BE2C (cell line): ENCODE measurements around the gene PAX2.

Experiments
- DNase-seq: peaks from one replicate; pipeline ENCODE4 v3.0.0-alpha.2; 2020
- H3K27me3 ChIP-seq: fragments of 250-450 bp; sonication (Bioruptor Pico); 2 replicates; pipeline ENCODE4 v1.5.1; 2020; ENCODE audit warnings: mild to moderate bottlenecking
- H3K36me3 ChIP-seq: fragments of 250-450 bp; sonication (Bioruptor Pico); 2 replicates; pipeline ENCODE4 v1.5.1; 2020; ENCODE audit warnings: mild to moderate bottlenecking
- H3K4me1 ChIP-seq: fragments of 250-450 bp; sonication (Bioruptor Pico); 2 replicates; pipeline ENCODE4 v1.5.1; 2020
- H3K4me3 ChIP-seq: 2 replicates; pipeline ENCODE4 v1.5.1; 2011; ENCODE audit warnings: low read depth, low read length
- H3K9me3 ChIP-seq: fragments of 250-450 bp; sonication (Bioruptor Pico); 2 replicates; pipeline ENCODE4 v1.5.1; 2020
- CTCF ChIP-seq: IDR thresholded peaks from 2 replicates; pipeline ENCODE4 v1.5.1; 2012; ENCODE audit warnings: mild to moderate bottlenecking, low read depth, low read length

PAX2 gene

GRCh38 chr10:100800931-100801330 lies 55.5 kb downstream of the PAX2 start:
- H3K36me3 ChIP-seq: no peaks in the 10 kb centered on the region
- H3K4me1 ChIP-seq: no peaks in the 10 kb centered on the region; the same call in 1 of the 2 replicates
- no peaks in the 10 kb centered on the region for H3K9me3 ChIP-seq
- no peaks in the 10 kb centered on the region for H3K27me3 ChIP-seq
- H3K4me3 ChIP-seq: no peak overlapping the region
- DNase-seq: no peak
- TF ChIP-seq CTCF: no peak

GRCh38 chr10:100802196-100802595 lies 56.8 kb downstream of the PAX2 start:
- no peaks in the 10 kb centered on the region for H3K9me3 ChIP-seq
- no peak for TF ChIP-seq CTCF
- H3K4me1 ChIP-seq: no peaks in the 10 kb centered on the region; the same call in 1 of the 2 replicates
- H3K4me3 ChIP-seq: no peak overlapping the region
- no peaks in the 10 kb centered on the region for H3K36me3 ChIP-seq
- no peak for DNase-seq
- no peaks in the 10 kb centered on the region for H3K27me3 ChIP-seq

- H3K4me3 ChIP-seq: no peak overlapping the region
- no peak for DNase-seq
- no peaks in the 10 kb centered on the region for H3K9me3 ChIP-seq
- no peaks in the 10 kb centered on the region for H3K36me3 ChIP-seq
- TF ChIP-seq CTCF: no peak
- H3K4me1 ChIP-seq: no peaks in the 10 kb centered on the region; the same call in 1 of the 2 replicates
- H3K27me3 ChIP-seq: no peaks in the 10 kb centered on the region
These were observed 57.2 kb downstream of the PAX2 start for GRCh38 chr10:100802607-100803006.

GRCh38 chr10:100803492-100803891 lies 58.1 kb downstream of the PAX2 start:
- no peaks in the 10 kb centered on the region; the same call in 1 of the 2 replicates for H3K4me1 ChIP-seq
- H3K36me3 ChIP-seq: no peaks in the 10 kb centered on the region
- H3K4me3 ChIP-seq: no peak overlapping the region
- H3K27me3 ChIP-seq: no peaks in the 10 kb centered on the region
- H3K9me3 ChIP-seq: no peaks in the 10 kb centered on the region
- no peak for TF ChIP-seq CTCF
- DNase-seq: no peak

GRCh38 chr10:100803908-100804307 lies 58.5 kb downstream of the PAX2 start:
- H3K9me3 ChIP-seq: no peaks in the 10 kb centered on the region
- no peaks in the 10 kb centered on the region for H3K27me3 ChIP-seq
- H3K4me3 ChIP-seq: no peak overlapping the region
- H3K4me1 ChIP-seq: no peaks in the 10 kb centered on the region; the same call in 1 of the 2 replicates
- DNase-seq: no peak
- H3K36me3 ChIP-seq: no peaks in the 10 kb centered on the region
- TF ChIP-seq CTCF: no peak

- no peak for DNase-seq
- no peaks in the 10 kb centered on the region for H3K27me3 ChIP-seq
- no peak overlapping the region for H3K4me3 ChIP-seq
- no peaks in the 10 kb centered on the region; the same call in 1 of the 2 replicates for H3K4me1 ChIP-seq
- no peaks in the 10 kb centered on the region for H3K36me3 ChIP-seq
- TF ChIP-seq CTCF: no peak
- H3K9me3 ChIP-seq: no peaks in the 10 kb centered on the region
These were observed 60.4 kb downstream of the PAX2 start for GRCh38 chr10:100805543-100806355.
